H1 (cell line): Measurements from ENCODE around the gene RMND1. TPM values are rescaled to one million over a fixed set of nuclear protein-coding genes. Genes with fewer than 3 reads are reported as not detected.

Source experiments
- CTBP2 ChIP-seq: IDR thresholded peaks from 2 replicates; pipeline ENCODE4 v1.7.0; 2011; ENCODE audit warnings: borderline replicate concordance, mild to moderate bottlenecking, moderate library complexity, mixed read lengths, low read length; ENCODE audit not compliant: insufficient read depth, insufficient read length
- GTF2F1 ChIP-seq: IDR thresholded peaks from 2 replicates; pipeline ENCODE4 v1.6.1; 2012; ENCODE audit warnings: low read depth, low read length, improper control_type of control experiment, borderline replicate concordance
- POLR2AphosphoS5 ChIP-seq: IDR thresholded peaks from 2 replicates; pipeline ENCODE4 v1.6.1; 2011; ENCODE audit warnings: low read depth, low read length
- polyA plus RNA-seq, 7 experiments: library from polyadenylated mRNA; depleted of rRNA in 3 of 7; stranded (reverse) in 5 of 7; unstranded in 2 of 7; fragments of >200 nt in 5 of 7; fragments of 200-250 nt in 2 of 7; gene quantifications; 1 replicate in 5 of 7; 2 replicates in 1 of 7; 4 replicates in 1 of 7; pipeline versions ENCODE4 v1.2.1 to v1.2.3, GENCODE V29; 2011 to 2013; ENCODE audit warnings: missing spikeins in 2 of 7, mixed read lengths in 2 of 7
- total RNA-seq: library from RNA; stranded (reverse); fragmentation: NEBNext Ultra II Directional; extraction: Animal tissue kit (Norgen Biotek cat#: 25700); gene quantifications from 2 replicates; pipeline ENCODE4 v1.2.1, GENCODE V29; 2021

Gene RMND1
- total and polyA plus RNA-seq, 2 of the 8 experiments (the other 6 are each of a cell fraction or from before 2014, with no cell fraction given), result 7.3 to 21.9 TPM

DNA sequence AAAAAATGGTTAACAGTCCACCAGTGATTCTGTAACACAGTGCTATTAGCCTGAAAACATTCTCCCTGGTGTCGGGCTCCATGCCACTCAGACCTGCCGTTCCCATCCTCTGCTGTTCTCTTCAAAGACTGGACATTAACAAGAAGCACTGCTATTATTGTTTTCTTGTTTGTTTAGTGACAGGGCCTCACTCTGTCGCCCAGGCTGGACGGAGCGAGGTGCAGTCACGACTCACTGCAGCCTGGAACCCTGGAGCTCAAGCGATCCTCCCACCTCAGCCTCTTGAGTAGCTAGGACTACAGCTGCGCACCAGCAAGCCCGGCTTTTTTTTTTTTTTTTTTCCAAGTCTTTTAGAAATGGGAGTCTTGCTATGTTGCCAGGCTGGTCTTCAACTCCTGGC lies 9.6 kb downstream of the RMND1 start (continued):
- TF ChIP-seq GTF2F1, result no peak
- TF ChIP-seq POLR2AphosphoS5, result no peak
- TF ChIP-seq CTBP2, result no peak
